GM21737 (cell line): ENCODE results near the gene ATP6V0C.
"Not testable (repeated sequence)": the region's sequence is repeated elsewhere in the genome, so short reads cannot be mapped to it uniquely, and the experiment has no call there.

Source experiments
- ATAC-seq: cut with Tn5 transposase; IDR thresholded peaks from one replicate; pipeline ENCODE4 v1.9.1; 2021; ENCODE audit warnings: mild to moderate bottlenecking, moderate library complexity; ENCODE audit not compliant: unreplicated experiment

The ATP6V0C gene

GRCh38 chr16:2540912-2541311 is 27.2 kb downstream of the ATP6V0C start:
- not testable (repeated sequence) for ATAC-seq

GRCh38 chr16:2541409-2541808 is 27.7 kb downstream of the ATP6V0C start:
- ATAC-seq = not testable (repeated sequence)

- not testable (repeated sequence) for ATAC-seq
Observed at GRCh38 chr16:2543771-2544170, 30.0 kb downstream of the ATP6V0C start.

- ATAC-seq = not testable (repeated sequence)
Observed at GRCh38 chr16:2550283-2550878, 36.6 kb downstream of the ATP6V0C start.

DNA sequence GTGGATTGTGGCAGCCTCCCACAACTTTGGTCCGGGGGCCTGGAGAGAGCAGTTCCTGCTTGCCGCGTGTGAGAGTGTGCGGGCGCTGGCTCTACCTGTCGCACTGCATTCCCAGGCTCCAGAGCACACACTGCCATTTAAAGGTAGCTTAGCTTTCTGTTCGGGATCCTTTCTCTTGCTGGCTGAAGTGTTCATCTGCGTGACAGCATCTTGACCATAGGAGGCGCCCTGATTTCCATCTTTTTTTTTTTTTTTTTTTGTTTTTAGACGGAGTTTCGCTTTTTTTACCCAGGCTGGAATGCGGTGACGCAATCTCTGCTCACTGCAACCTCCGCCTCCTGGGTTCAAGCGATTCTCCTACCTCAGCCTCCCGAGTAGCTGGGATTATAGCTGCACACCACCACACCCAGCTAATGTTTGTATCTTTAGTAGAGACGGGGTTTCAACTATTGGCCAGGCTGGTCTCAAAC is 37.7 kb downstream of the ATP6V0C start:
- ATAC-seq = not testable (repeated sequence)

- ATAC-seq = not testable (repeated sequence)
Observed at GRCh38 chr16:2554709-2555425, 41.1 kb downstream of the ATP6V0C start.

DNA sequence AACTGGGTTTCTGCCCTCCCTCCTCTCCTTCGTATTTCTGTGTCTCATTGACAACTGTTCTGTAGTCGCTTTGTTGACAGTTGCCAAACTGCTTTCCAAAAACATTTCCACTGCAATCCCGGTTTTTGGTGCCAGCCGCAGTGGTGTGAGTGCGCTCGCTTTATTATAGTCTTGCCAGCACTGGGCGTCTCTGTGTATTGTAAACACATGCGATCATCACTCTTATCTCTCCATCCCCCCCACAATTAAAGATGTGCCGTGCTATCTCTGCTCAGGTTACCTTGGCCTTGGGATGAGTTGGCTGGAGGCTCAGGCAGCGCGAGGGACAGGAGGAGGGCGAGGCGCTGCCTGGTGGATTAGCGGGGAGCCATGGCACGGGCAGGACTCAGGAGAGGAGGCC is 43.4 kb downstream of the ATP6V0C start:
- ATAC-seq = not testable (repeated sequence)

DNA sequence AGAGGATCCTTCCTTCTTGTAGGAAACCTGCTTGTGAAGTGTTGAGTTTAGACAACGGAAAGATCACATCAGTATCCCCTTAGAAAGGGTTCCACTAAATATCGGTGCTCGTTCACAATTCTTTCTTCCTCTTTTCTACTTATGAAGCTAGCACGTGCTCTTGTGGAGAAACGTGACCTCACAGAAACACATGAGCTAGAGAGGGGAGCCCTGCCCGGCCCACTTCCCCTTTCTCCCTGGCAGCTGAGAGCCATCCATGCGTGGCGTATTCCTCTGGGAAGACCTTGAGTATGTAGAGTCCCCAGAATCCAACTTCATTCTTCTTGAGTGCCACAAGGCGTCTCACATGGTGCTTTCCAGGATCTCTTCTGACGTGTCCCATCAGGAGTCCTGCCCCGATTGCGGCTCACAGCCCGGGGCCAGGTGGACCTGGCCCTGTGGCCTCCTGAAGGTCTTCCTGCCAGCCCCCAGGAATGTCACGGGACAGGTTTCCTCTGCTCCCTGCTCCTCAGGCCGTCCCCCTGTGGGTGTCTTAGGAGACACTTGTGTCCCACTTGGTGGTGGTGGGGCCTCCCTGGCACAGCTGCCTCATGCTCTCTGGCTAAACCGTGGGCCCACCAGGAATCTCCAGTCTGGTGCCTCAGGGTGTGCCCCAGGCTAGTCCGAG is 46.5 kb downstream of the ATP6V0C start:
- not testable (repeated sequence) for ATAC-seq

GRCh38 chr16:2560798-2561133 is 47.0 kb downstream of the ATP6V0C start:
- not testable (repeated sequence) for ATAC-seq

- ATAC-seq = not testable (repeated sequence)
Observed at GRCh38 chr16:2567506-2567905, 53.8 kb downstream of the ATP6V0C start.

DNA sequence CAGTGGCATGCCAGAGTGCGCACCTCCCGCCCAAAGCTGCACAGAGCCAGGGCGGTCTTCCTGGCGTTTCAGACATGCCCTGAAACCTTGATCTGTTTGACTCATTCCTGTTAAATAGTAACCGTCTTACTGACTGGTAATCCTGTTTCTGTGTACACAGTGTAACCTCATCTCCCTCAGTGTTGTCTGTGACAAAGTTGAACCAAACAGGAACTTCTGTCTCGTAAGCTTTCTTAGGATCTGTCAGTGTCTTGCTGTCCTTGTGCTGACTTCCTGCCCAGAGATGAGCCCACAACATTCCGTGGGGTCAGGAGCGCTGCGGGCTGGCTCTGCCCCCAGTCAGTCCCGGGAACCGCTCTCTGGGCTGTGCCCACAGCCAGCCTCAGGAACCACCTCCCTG is 54.8 kb downstream of the ATP6V0C start:
- not testable (repeated sequence) for ATAC-seq
